ENCODE results near the gene FSTL4. TPM values are rescaled to one million over a fixed set of nuclear protein-coding genes. Genes with fewer than 3 reads are reported as not detected.

Gene FSTL4
- total and polyA plus RNA-seq, 2 experiments from 2014 or later, result 1.4 to 2.8 TPM

GRCh38 chr5:133296624-133297023, 315.7 kb downstream of the FSTL4 start:
- H3K36me3 Mint-ChIP-seq (ENCODE audit: low read depth), result no peaks in the 10 kb centered on the region
- Histone ChIP-seq H4K20me1 (replicated peaks; ENCODE audit: insufficient read depth) (no peaks in the 10 kb centered on the region), H3K4me3 (no peak overlapping the region), H2AFZ (no peak overlapping the region), H3K4me2 (no peak overlapping the region), H3F3A (replicated peaks; ENCODE audit: low read depth) (no peaks in the 10 kb centered on the region), H3K27ac (ENCODE audit: low read depth) (no peak overlapping the region), H3K36me3 (ENCODE audit: insufficient read depth) (no peaks in the 10 kb centered on the region), H3K4me1 (ENCODE audit: insufficient read depth) (no peaks in the 10 kb centered on the region), H3K27me3 (ENCODE audit: insufficient read depth) (no peaks in the 10 kb centered on the region), H3K9me2 (ENCODE audit: insufficient read depth) (peaks cover 10% of the 10 kb centered on the region; the same call in 1 of the 2 replicates), H3K79me2 (replicated peaks; ENCODE audit: insufficient read depth) (no peaks in the 10 kb centered on the region)
- ATAC-seq, result no peak
- no peaks in the 10 kb centered on the region for H3K4me1 Mint-ChIP-seq
- DNase-seq (ENCODE audit: low spot score), result no peak
- TF ChIP-seq NANOG (IDR thresholded peaks at IDR 0.05; ENCODE audit: borderline replicate concordance), result no peak
- TF ChIP-seq ETS1 (IDR thresholded peaks at IDR 0.05), result no peak
- no peak for TF ChIP-seq CTCF (conservative IDR thresholded peaks at IDR 0.05; ENCODE audit: low read depth in 2 of 2)
- no peak for TF ChIP-seq JUNB (IDR thresholded peaks at IDR 0.05; ENCODE audit: unreplicated experiment)
- no peak for TF ChIP-seq EZH2 (IDR thresholded peaks at IDR 0.05; ENCODE audit: low read depth, unreplicated experiment)
- TF ChIP-seq ZNF462 (CRISPR knock-in tag; IDR thresholded peaks at IDR 0.05), result no peak
- no peak for TF ChIP-seq ZNF114 (CRISPR knock-in tag; IDR thresholded peaks at IDR 0.05)
- no peak for TF ChIP-seq EZH2phosphoT487 (IDR thresholded peaks at IDR 0.05; ENCODE audit: unreplicated experiment)
- TF ChIP-seq STAT1 (IDR thresholded peaks at IDR 0.05; ENCODE audit: unreplicated experiment), result no peak
- TF ChIP-seq REST (IDR thresholded peaks at IDR 0.05; ENCODE audit: unreplicated experiment), result no peak
- no peak for TF ChIP-seq POLR2AphosphoS5 (IDR thresholded peaks at IDR 0.05; ENCODE audit: low read depth)
- no peaks in the 10 kb centered on the region; the same call in 2 of the 3 replicates for H3K9me3 Mint-ChIP-seq
- H3K4me3 Mint-ChIP-seq, result no peak overlapping the region
- peaks cover 5% of the 10 kb centered on the region for H3K27me3 Mint-ChIP-seq (ENCODE audit: insufficient read depth, low read depth, poor library complexity)
- H3K27ac Mint-ChIP-seq, result no peak overlapping the region
